ENCODE data around the gene ZNF516. TPM values are rescaled to one million over a fixed set of nuclear protein-coding genes. Genes with fewer than 3 reads are reported as not detected.

The ZNF516 gene
- total and polyA plus RNA-seq, 2 of the 13 experiments (the other 11 are each of a cell fraction or from before 2014, with no cell fraction given): 16.6 to 18.7 TPM

GRCh38 chr18:76407681-76408080 is 87.4 kb downstream of the ZNF516 start:
- Histone ChIP-seq H3K27ac (ENCODE audit: extremely low read length, insufficient read depth, low read length) (no peak overlapping the region), H3K9me3 (ENCODE audit: low read length) (no peaks in the 10 kb centered on the region), H3K4me2 (ENCODE audit: low read depth, low read length) (no peak overlapping the region), H4K20me1 (ENCODE audit: insufficient read depth, low read length) (peaks cover 67% of the 10 kb centered on the region), H3K36me3 (replicated peaks in 1 of 2; ENCODE audit: control insufficient read depth in 1 of 2, insufficient read depth in 2 of 2, low read length in 2 of 2) (peaks cover 15 to 45% of the 10 kb centered on the region in 2 experiments; a peak in 4 of 5 replicates), H3K27me3 (ENCODE audit: control insufficient read depth in 1 of 2, insufficient read depth in 2 of 2, low read length in 2 of 2) (no peaks in the 10 kb centered on the region), H2AFZ (ENCODE audit: low read length) (no peak overlapping the region), H3K9ac (ENCODE audit: insufficient read depth, low read depth, low read length) (no peak overlapping the region), H3K4me3 (replicated peaks in 1 of 3; ENCODE audit: insufficient read depth in 1 of 3, low read depth in 2 of 3, low read length in 3 of 3) (no peak overlapping the region), H3K79me2 (ENCODE audit: insufficient read depth, low read length) (peaks cover 55% of the 10 kb centered on the region), H3K4me1 (ENCODE audit: insufficient read depth, low read length) (no peaks in the 10 kb centered on the region)
- ATAC-seq (no peak), FAIRE-seq (no peak), DNase-seq (ENCODE audit: low spot score) (no peak)
- ChIA-PET CTCF (ENCODE audit: low intra/inter-chr PET ratio, low total read pairs) (no interaction called here), POLR2A (no interaction called here)
- 98% methylated on average over 11 of the region's 11 CpGs for WGBS (ENCODE audit: low lambda C conversion rate)
- BruUV-seq (replicated peaks): no TSS peak
- no peak for TF ChIP-seq EHMT2 (IDR thresholded peaks at IDR 0.05; ENCODE audit: borderline replicate concordance, low read depth, low read length)
- no peak for TF ChIP-seq ARNT (IDR thresholded peaks at IDR 0.05)
- no peak for TF ChIP-seq CEBPG (CRISPR knock-in tag; IDR thresholded peaks at IDR 0.05)
- no peak for TF ChIP-seq SOX13 (IDR thresholded peaks at IDR 0.05)
- no peak for TF ChIP-seq SOX13 (CRISPR knock-in tag; conservative IDR thresholded peaks at IDR 0.05 in 1 of 2, IDR thresholded peaks at IDR 0.05 in 1 of 2)
- no peak for TF ChIP-seq ZNF879 (CRISPR knock-in tag; IDR thresholded peaks at IDR 0.05)
- no peak for TF ChIP-seq KDM3A (CRISPR knock-in tag; IDR thresholded peaks at IDR 0.05; ENCODE audit: low read depth)
- TF ChIP-seq FOXM1 (CRISPR knock-in tag; IDR thresholded peaks at IDR 0.05): no peak
- TF ChIP-seq ONECUT2 (CRISPR knock-in tag; IDR thresholded peaks at IDR 0.05): no peak
- no peak for TF ChIP-seq ZNF598 (CRISPR knock-in tag; IDR thresholded peaks at IDR 0.05; ENCODE audit: borderline replicate concordance)
- no peak for TF ChIP-seq ZEB1 (IDR thresholded peaks at IDR 0.05; ENCODE audit: insufficient replicate concordance, low read depth)
- TF ChIP-seq ZNF549 (CRISPR knock-in tag; IDR thresholded peaks at IDR 0.05): no peak
- intact Hi-C loops (cut with micrococcal nuclease; ENCODE audit: unreplicated experiment) (loop anchor here (10.0 kb wide), 1 partner anchor 87 kb away; the partner anchor contains the start of gene ZNF516), in situ Hi-C loops (cut with HindIII; ENCODE audit: extremely low pct_ligation_motif_present, low pct_unique_long_range_greater_than_20kb) (no loop called here)
